Activated B cell treated with CpG ODN at 0.5 μM for 24 hours (primary cell): ENCODE results near the gene CRACR2A. TPM values are rescaled to one million over a fixed set of nuclear protein-coding genes. Genes with fewer than 3 reads are reported as not detected.

Source experiments
- ATAC-seq: fragments of 200-7000 bp; cut with Tn5 transposase; one replicate; pipeline ENCODE4 v1.10.0; 2021; ENCODE audit warnings: low read depth, mild to moderate bottlenecking, moderate library complexity
- CTCF ChIA-PET: fragments of 350-600 bp; sonication (Branson Sonifier 250); formaldehyde crosslinking; loops from one replicate; lab custom pipeline; 2021; ENCODE audit warnings: antibody characterized with exemption; lab: Charles Lee
- POLR2A ChIA-PET: fragments of 350-600 bp; sonication (Branson Sonifier 250); formaldehyde crosslinking; loops from one replicate; lab custom pipeline; 2021; ENCODE audit warnings: antibody characterized with exemption; lab: Charles Lee
- DNase-seq: peaks from one replicate; pipeline ENCODE4 v3.0.0; 2022
- H3K27ac Mint-ChIP-seq: one replicate; pipeline ENCODE4 v1.8.0; 2020; ENCODE audit warnings: mixed read lengths
- H3K27me3 Mint-ChIP-seq: one replicate; pipeline ENCODE4 v1.8.0; 2021; ENCODE audit warnings: mixed read lengths
- H3K36me3 Mint-ChIP-seq: one replicate; pipeline ENCODE4 v1.8.0; 2021; ENCODE audit warnings: low read depth, mixed read lengths
- H3K4me1 Mint-ChIP-seq: one replicate; pipeline ENCODE4 v1.8.0; 2021; ENCODE audit warnings: mixed read lengths
- H3K4me3 Mint-ChIP-seq: one replicate; pipeline ENCODE4 v1.8.0; 2020; ENCODE audit warnings: mild to moderate bottlenecking, mixed read lengths
- H3K9me3 Mint-ChIP-seq: one replicate; pipeline ENCODE4 v1.8.0; 2020; ENCODE audit warnings: mixed read lengths
- intact Hi-C: fragments of 100-400 bp; cut with micrococcal nuclease; formaldehyde crosslinking; loops from one replicate; pipeline ENCODE4 v1.15.1; 2024
- total RNA-seq: library from RNA; stranded (reverse); gene quantifications from 2 replicates; pipeline ENCODE4 v1.2.3, GENCODE V29; 2022
- TF ChIP-seq, protein P1 (sequence below): fragments of 200-600 bp; IDR thresholded peaks from one replicate; pipeline ENCODE4 v1.8.0; 2022; ENCODE audit warnings: antibody characterized with exemption, mild to moderate bottlenecking

Gene CRACR2A
- total RNA-seq, 1 donor from 2014 or later = 25.8 TPM

DNA sequence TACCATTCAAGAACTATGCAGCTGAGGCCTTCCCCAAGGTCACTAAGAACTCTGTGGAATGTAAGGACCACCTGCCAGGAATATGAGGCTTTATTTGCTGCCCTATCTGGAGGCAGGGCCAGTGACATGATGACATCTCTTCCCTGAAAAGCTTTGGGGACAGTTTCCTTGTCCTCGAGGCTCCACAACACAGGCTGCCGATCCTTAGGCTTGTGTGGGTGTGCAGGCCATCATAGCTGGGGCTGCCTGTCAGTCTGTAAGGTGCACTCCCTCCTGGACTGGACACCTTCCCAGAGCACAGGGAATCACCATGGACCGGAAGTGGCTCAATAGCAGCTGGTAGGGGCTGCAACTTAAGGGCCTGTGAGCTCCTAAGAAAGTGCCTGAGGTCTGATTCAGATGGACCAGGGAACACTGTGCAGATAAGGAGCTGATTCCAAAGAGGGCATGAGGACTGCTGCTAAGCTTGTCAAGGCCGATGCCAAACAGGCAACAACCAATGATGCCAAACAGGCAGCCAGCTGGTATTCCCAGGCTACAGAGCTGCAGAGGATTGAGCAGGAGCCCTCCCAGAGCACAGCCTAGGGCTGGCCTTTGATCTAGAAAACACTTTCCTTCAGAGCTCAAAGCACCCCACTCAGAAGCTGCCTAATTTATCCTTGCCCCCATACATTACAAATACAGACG, 84.3 kb downstream of the CRACR2A start:
- intact Hi-C loops = no loop called here
- H3K36me3 Mint-ChIP-seq = peaks cover 82% of the 10 kb centered on the region
- TF ChIP-seq, protein P1, sequence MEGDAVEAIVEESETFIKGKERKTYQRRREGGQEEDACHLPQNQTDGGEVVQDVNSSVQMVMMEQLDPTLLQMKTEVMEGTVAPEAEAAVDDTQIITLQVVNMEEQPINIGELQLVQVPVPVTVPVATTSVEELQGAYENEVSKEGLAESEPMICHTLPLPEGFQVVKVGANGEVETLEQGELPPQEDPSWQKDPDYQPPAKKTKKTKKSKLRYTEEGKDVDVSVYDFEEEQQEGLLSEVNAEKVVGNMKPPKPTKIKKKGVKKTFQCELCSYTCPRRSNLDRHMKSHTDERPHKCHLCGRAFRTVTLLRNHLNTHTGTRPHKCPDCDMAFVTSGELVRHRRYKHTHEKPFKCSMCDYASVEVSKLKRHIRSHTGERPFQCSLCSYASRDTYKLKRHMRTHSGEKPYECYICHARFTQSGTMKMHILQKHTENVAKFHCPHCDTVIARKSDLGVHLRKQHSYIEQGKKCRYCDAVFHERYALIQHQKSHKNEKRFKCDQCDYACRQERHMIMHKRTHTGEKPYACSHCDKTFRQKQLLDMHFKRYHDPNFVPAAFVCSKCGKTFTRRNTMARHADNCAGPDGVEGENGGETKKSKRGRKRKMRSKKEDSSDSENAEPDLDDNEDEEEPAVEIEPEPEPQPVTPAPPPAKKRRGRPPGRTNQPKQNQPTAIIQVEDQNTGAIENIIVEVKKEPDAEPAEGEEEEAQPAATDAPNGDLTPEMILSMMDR = no peak
- H3K27ac Mint-ChIP-seq = no peak overlapping the region
- no peaks in the 10 kb centered on the region for H3K9me3 Mint-ChIP-seq
- ATAC-seq (no peak), DNase-seq (no peak)
- no peaks in the 10 kb centered on the region for H3K4me1 Mint-ChIP-seq
- no peaks in the 10 kb centered on the region for H3K27me3 Mint-ChIP-seq
- ChIA-PET POLR2A (no interaction called here), CTCF (no interaction called here)
- no peak overlapping the region for H3K4me3 Mint-ChIP-seq

DNA sequence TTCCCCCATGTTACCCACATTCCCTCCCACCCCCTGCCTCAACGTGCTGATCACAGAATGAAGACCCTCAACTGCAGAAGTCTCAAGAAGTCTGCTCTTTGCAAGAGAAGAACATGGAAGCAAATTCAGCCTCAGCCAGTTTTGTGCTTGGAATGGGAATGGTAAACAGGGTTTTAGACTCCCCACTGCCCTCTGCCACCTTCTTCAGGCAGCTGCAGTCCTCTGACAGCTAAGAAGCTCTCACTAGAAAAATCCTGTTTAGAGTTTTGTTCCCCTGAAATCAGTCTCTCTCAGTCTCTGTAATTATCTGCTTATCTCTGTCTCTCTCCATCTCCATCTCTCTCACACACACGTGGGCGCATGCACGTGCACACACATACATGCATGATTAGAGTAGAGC, 85.4 kb downstream of the CRACR2A start:
- TF ChIP-seq, protein P1 = no peak
- Mint-ChIP-seq H3K27me3 (no peaks in the 10 kb centered on the region), H3K36me3 (peaks cover 77% of the 10 kb centered on the region), H3K4me1 (no peaks in the 10 kb centered on the region), H3K4me3 (no peak overlapping the region), H3K9me3 (no peaks in the 10 kb centered on the region), H3K27ac (no peak overlapping the region)
- intact Hi-C loops = no loop called here
- ChIA-PET POLR2A (no interaction called here), CTCF (no interaction called here)
- DNase-seq = no peak
- ATAC-seq = no peak

DNA sequence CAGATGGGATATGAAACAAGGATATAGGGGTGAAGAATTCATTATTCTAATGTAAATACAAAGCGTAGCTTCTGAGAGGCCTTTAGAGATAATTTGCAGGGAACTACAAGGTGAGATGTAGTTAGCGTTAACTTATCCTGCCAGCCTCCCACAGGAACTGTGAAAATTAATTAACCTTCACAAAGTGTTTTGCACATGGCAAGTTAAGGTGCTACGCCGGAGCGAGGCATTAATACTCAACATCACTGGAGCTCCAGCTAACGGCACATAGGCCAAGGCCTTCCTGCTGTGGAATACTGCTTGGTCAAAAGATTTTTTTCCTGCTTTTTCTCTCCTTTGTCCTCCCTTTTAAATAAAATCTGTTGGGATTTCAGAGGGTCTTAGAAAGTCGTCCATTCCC, 86.5 kb downstream of the CRACR2A start:
- DNase-seq (no peak), ATAC-seq (no peak)
- ChIA-PET POLR2A (no interaction called here), CTCF (no interaction called here)
- intact Hi-C loops = no loop called here
- Mint-ChIP-seq H3K4me1 (no peaks in the 10 kb centered on the region), H3K9me3 (no peaks in the 10 kb centered on the region), H3K36me3 (peaks cover 76% of the 10 kb centered on the region), H3K27ac (no peak overlapping the region), H3K27me3 (no peaks in the 10 kb centered on the region), H3K4me3 (no peak overlapping the region)
- TF ChIP-seq, protein P1 = no peak

DNA sequence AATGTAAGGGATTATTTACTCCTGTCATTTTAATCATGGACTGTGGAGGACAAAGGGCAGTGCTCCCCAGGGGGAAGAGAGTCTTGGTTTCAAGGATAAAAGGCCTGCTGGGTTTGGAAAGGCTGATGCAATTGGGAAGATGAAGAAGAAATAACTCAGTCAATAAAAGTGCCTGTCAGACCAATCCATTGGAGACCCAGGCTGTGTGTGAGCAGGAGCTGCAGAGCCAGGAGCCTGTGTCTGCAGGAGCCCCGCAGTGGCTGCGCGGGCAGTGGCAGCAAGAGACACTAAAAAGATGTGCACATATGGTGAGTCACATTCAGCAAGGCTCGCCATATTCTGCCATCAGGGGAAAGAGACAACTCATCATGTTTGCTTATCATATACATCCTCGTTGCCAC, 90.4 kb downstream of the CRACR2A start:
- no peaks in the 10 kb centered on the region for H3K27me3 Mint-ChIP-seq
- intact Hi-C loops = no loop called here
- H3K36me3 Mint-ChIP-seq = peaks cover 80% of the 10 kb centered on the region
- TF ChIP-seq, protein P1 = no peak
- no peaks in the 10 kb centered on the region for H3K4me1 Mint-ChIP-seq
- no peak overlapping the region for H3K4me3 Mint-ChIP-seq
- DNase-seq (no peak), ATAC-seq (no peak)
- H3K9me3 Mint-ChIP-seq = no peaks in the 10 kb centered on the region
- ChIA-PET POLR2A (no interaction called here), CTCF (no interaction called here)
- H3K27ac Mint-ChIP-seq = no peak overlapping the region

DNA sequence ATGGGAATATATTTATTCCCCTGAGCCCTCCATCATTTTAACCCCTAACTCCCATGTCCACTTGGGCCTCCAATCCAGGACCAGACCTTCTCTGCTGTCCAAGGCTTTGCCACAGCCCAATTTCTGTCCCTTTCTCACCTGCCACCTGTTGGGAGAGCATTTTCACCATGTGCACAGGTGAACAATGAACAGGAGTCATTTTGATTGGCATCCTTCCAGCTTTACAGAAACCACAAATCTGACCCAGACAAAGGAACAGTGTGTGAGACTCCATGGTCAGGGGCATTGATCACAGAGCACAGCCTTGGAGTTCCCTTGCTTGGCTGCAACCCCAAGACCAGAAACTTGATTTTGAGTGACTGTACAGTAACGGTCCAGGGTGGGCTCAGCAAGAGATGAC, 91.9 kb downstream of the CRACR2A start:
- Mint-ChIP-seq H3K4me3 (no peak overlapping the region), H3K9me3 (no peaks in the 10 kb centered on the region), H3K4me1 (no peaks in the 10 kb centered on the region), H3K27ac (no peak overlapping the region), H3K36me3 (peaks cover 81% of the 10 kb centered on the region), H3K27me3 (no peaks in the 10 kb centered on the region)
- ATAC-seq (no peak), DNase-seq (no peak)
- CTCF ChIA-PET = interaction anchor here (1.1 kb wide), 1 partner anchor 143 kb away, joined by 3 read pairs; no protein-coding TSS in a partner anchor
- POLR2A ChIA-PET = no interaction called here
- intact Hi-C loops = no loop called here
- TF ChIP-seq, protein P1 = no peak
